Gastroesophageal sphincter (tissue), 4 donors: ENCODE data around the gene MAPK9. TPM values are rescaled to one million over a fixed set of nuclear protein-coding genes. Genes with fewer than 3 reads are reported as not detected.

ENCODE experiments used
- ATAC-seq: fragments of 150-250 bp; one replicate; pipeline ENCODE4 v1.9.1; 2016; ENCODE audit warnings: mild to moderate bottlenecking, moderate library complexity
- H3K27ac ChIP-seq, 4 donors: fragments of 200-600 bp; sonication (generic) in 3 of 4; 1 replicate in 3 of 4; 2 replicates in 1 of 4; pipeline ENCODE4 v1.5.1; 2016 to 2019
- H3K27me3 ChIP-seq: fragments of 200-600 bp; sonication (generic); one replicate; pipeline ENCODE4 v1.5.1; 2019
- H3K36me3 ChIP-seq, 2 donors: fragments of 200-600 bp; sonication (generic); one replicate each; pipeline ENCODE4 v1.5.1; 2019; ENCODE audit warnings: control low read depth in 1 of 2
- H3K4me1 ChIP-seq, 3 donors: fragments of 200-600 bp; sonication (generic); 1 replicate in 2 of 3; 2 replicates in 1 of 3; pipeline ENCODE4 v1.5.1; 2016 to 2019; ENCODE audit warnings: control low read depth in 2 of 3
- H3K4me3 ChIP-seq, 2 donors: fragments of 200-600 bp; sonication (generic); one replicate each; pipeline ENCODE4 v1.5.1; 2019; ENCODE audit warnings: mild to moderate bottlenecking in 1 of 2, moderate library complexity in 1 of 2
- H3K9me3 ChIP-seq, 3 donors: fragments of 200-600 bp; sonication (generic); one replicate each; pipeline ENCODE4 v1.5.1; 2017 to 2019; ENCODE audit warnings: control low read depth in 2 of 3
- EP300 ChIP-seq: sonication (generic); formaldehyde crosslinking; IDR thresholded peaks from one replicate; pipeline ENCODE4 v1.6.1; 2017; ENCODE audit warnings: antibody characterized with exemption, mild to moderate bottlenecking
- POLR2A ChIP-seq, 2 donors: fragments of 450-650 bp; IDR thresholded peaks; one replicate each; pipeline ENCODE4 v1.6.1; 2017; ENCODE audit warnings: antibody characterized with exemption in 2 of 2, mild to moderate bottlenecking in 2 of 2, moderate library complexity in 1 of 2
- POLR2AphosphoS5 ChIP-seq: sonication (generic); formaldehyde crosslinking; IDR thresholded peaks from one replicate; pipeline ENCODE4 v1.6.1; 2017; ENCODE audit warnings: antibody characterized with exemption
- WGBS, 2 donors: methylation state at CpG; one replicate each; pipeline ENCODE4 v1.1.5; 2018; ENCODE audit warnings: low coverage in 1 of 2; 5-methylcytosine and 5-hydroxymethylcytosine counted together
- total RNA-seq, 4 donors: library from RNA; depleted of rRNA; stranded (reverse); fragments of >200 nt; gene quantifications; one replicate each; pipeline ENCODE4 v1.1.0, GENCODE V29; 2016
- TF ChIP-seq, protein P1 (sequence below), 4 experiments: fragments of 200-600 bp in 2 of 4; fragments of 450-650 bp in 2 of 4; sonication (generic) in 1 of 4; IDR thresholded peaks; one replicate each; pipeline ENCODE4 v1.5.1; 2017 to 2019; ENCODE audit warnings: antibody characterized with exemption in 4 of 4, mild to moderate bottlenecking in 2 of 4, moderate library complexity in 2 of 4

The MAPK9 gene
- total RNA-seq, 4 donors from 2014 or later: 25.7 to 43.7 (median 35.7) TPM

DNA sequence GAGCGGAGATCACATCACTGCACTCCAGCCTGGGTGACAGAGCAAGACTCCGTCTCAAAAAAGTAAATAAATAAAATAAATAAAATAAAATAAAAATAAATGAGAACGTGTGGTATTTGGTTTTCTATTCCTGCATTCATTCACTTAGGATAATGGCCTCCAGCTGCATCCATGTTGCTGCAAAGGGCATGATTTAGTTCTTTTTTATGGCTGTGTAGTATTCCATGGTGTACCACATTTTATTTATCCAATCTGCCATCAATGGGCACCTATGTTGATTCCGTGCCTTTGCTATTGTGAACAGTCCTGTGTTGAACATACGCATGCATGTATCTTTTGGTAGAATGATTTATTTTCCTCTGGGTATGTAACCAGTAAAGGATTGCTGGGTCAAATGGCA is 74.1 kb downstream of the MAPK9 start:
- peaks cover 0 to 79% (median 0%) of the 10 kb centered on the region in 3 donors for H3K9me3 ChIP-seq
- no peak overlapping the region for H3K27ac ChIP-seq
- WGBS, 2 donors: 90 to 91% methylated on average over 5 of the region's 5 CpGs
- ATAC-seq: no peak
- peaks cover 0 to 4% (median 0%) of the 10 kb centered on the region in 3 donors for H3K4me1 ChIP-seq
- peaks cover 2% of the 10 kb centered on the region for H3K27me3 ChIP-seq
- H3K36me3 ChIP-seq: no peaks in the 10 kb centered on the region
- H3K4me3 ChIP-seq: no peak overlapping the region
- TF ChIP-seq, protein P1, sequence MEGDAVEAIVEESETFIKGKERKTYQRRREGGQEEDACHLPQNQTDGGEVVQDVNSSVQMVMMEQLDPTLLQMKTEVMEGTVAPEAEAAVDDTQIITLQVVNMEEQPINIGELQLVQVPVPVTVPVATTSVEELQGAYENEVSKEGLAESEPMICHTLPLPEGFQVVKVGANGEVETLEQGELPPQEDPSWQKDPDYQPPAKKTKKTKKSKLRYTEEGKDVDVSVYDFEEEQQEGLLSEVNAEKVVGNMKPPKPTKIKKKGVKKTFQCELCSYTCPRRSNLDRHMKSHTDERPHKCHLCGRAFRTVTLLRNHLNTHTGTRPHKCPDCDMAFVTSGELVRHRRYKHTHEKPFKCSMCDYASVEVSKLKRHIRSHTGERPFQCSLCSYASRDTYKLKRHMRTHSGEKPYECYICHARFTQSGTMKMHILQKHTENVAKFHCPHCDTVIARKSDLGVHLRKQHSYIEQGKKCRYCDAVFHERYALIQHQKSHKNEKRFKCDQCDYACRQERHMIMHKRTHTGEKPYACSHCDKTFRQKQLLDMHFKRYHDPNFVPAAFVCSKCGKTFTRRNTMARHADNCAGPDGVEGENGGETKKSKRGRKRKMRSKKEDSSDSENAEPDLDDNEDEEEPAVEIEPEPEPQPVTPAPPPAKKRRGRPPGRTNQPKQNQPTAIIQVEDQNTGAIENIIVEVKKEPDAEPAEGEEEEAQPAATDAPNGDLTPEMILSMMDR (IDR thresholded peaks at IDR 0.05): no peak
- TF ChIP-seq POLR2AphosphoS5: no peak

DNA sequence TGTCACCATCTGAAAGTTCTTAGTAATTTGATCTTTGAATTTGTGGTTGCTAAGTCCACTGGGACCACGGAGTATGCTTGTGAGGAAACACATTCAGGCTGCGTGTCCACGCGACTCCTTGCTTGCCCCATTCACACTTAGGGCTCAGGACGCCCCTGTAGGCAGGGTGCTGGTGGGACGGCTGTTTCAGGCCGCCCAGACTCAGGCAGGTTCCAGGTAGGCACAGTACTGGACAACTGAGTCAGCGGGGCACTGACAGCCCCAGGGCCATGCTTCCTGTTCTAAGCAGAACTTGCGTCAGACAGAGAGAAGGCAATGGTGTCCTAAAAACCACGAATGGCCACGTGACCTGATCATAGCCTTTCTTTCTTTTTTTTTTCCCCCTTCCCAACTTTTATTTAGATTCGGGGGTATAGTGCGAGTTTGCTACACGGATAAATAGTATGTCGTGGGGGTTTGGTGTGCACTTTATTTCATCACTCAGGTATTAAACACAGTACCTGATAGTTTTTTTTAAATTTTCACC is 75.2 kb downstream of the MAPK9 start:
- peaks cover 0 to 68% (median 0%) of the 10 kb centered on the region in 3 donors for H3K9me3 ChIP-seq
- peaks cover 0 to 7% (median 0%) of the 10 kb centered on the region in 3 donors for H3K4me1 ChIP-seq
- no peak for ATAC-seq
- peaks cover 13% of the 10 kb centered on the region for H3K27me3 ChIP-seq
- WGBS, 2 donors: 94 to 95% methylated on average over 5 to 9 of the region's 15 CpGs
- H3K4me3 ChIP-seq: no peak overlapping the region
- no peaks in the 10 kb centered on the region for H3K36me3 ChIP-seq
- no peak overlapping the region for H3K27ac ChIP-seq
- TF ChIP-seq, protein P1 (IDR thresholded peaks at IDR 0.05): no peak
- TF ChIP-seq POLR2AphosphoS5 (no peak), EP300 (no peak)

DNA sequence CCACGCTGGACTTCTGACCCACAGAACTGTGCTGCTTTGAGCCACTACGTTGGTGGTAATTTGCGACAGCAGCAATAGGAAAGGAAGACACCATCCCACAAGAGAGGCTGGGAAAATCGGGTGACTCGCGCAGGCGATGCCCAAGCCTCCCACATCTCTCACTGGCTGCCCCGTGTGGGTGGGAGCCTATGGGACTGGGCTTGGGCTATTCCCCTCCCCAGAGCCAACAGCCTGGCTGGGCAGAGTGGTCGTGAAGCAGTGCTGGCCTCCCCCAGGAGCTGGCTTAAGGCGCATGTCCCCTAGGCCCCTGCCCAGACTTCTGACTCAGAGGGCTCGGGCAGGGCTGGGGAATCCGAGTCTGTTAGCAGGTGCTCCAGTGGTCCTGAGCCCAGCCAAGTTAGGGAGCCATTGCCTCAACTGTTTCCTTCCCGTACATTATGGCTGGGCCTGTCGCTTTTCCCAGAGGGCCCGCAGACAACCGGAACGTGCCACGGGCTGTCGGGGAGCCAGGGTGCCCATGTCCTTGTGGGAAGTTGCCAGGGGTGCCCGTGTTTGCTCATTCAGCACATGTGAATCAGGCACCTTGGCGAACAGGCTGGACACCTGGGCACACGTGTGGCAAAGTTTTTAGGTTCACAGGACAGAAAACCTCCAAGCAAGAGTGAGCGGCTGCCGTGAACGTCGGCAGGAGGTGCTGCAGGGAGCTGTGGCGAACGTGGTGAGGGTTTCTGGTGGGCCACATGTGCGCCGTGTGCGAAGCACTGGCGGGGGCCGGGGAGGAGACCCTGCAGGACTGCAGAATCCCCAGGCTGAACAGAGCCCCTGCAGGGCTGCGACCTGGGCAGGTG is 75.9 kb downstream of the MAPK9 start:
- Histone ChIP-seq H3K9me3 (peaks cover 0 to 61% (median 0%) of the 10 kb centered on the region in 3 donors), H3K36me3 (no peaks in the 10 kb centered on the region), H3K4me3 (no peak overlapping the region), H3K27ac (no peak overlapping the region), H3K4me1 (peaks cover 0 to 7% (median 0%) of the 10 kb centered on the region in 3 donors), H3K27me3 (peaks cover 20% of the 10 kb centered on the region)
- no peak for ATAC-seq
- 93 to 95% methylated on average over 3 to 4 of the region's 34 CpGs for WGBS, 2 donors
- no peak for TF ChIP-seq POLR2A (IDR thresholded peaks at IDR 0.05)
- no peak for TF ChIP-seq EP300
- TF ChIP-seq, protein P1 (IDR thresholded peaks at IDR 0.05): no peak
- TF ChIP-seq POLR2AphosphoS5: no peak

DNA sequence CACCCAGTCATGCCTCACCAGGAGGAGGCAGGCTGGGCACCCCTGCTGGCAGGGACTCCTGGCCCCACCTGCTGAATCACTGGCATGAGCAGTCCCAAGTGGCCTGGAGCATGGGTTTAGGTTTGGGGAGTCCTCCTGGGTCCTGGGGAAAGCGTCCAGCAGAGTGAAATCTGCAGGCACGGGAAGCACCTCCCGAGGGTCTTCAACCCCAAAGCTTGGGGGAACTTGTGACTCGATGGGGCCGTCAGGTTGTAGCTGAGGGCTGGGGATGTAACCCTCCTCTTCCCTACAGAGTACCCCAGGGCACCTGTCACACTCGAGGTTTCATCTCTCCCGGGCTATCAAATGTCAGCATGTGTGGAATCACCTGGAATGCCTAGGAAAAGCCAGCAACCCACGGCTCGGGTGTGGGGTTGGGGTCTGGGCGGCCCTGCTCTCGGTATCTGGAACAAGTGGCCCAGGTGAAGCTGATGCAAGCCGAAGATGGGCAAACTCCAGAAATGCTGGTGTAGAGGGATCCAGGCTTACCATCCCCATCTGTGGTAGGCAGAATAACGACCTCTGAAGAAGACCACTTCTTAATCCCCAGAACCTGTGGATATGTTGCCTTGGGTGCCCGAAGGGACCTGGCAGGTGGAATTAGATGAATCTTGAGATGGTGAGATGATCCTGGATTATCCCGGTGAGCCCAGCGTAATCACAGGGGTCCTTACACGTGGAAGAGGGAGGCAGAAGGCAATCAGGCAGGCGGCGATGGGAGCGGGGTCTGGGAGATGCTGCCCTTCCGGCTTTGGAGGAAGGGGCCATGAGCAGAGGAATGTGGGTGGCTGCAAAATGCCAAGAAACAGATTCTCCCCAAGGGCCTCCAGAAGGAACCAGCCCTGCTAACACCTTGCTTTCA is 76.8 kb downstream of the MAPK9 start:
- Histone ChIP-seq H3K36me3 (no peaks in the 10 kb centered on the region), H3K9me3 (peaks cover 0 to 52% (median 0%) of the 10 kb centered on the region in 3 donors), H3K4me3 (no peak overlapping the region), H3K4me1 (peaks cover 0 to 7% (median 0%) of the 10 kb centered on the region in 3 donors), H3K27ac (no peak overlapping the region), H3K27me3 (peaks cover 29% of the 10 kb centered on the region)
- WGBS, 2 donors: 90% methylated on average over 9 of the region's 21 CpGs; no CpG with 5 or more reads in 1 of the 2 donors
- ATAC-seq: no peak
- TF ChIP-seq EP300: no peak

DNA sequence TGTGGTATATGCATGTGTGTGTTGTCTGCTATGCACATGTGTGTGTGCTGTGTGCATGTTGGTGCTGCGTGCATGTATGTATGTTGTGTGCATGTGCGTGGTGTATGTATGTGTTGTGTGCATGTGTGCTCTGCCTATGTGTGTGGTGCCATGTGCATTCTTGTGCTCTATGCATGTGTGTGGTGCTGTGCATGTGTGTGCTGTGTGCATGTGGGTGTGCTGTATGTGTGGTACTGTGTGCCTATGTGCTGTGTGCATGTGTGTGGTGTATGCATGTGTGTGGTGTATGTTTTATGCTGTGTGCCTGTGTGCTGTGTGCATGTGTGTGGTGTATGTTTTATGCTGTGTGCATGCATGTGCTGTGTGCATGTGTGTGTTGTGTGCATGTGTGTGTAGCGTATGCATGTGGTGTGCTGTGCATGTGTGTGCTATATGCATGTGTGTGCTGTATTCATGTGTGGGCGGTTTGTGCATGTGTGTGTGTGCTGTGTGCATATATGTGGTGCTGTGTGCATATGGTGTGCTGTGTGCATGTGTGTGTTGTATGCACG is 78.2 kb downstream of the MAPK9 start:
- Histone ChIP-seq H3K27me3 (peaks cover 37% of the 10 kb centered on the region), H3K9me3 (peaks cover 0 to 38% (median 0%) of the 10 kb centered on the region in 3 donors), H3K4me1 (peaks cover 0 to 11% (median 0%) of the 10 kb centered on the region in 3 donors), H3K27ac (no peak overlapping the region), H3K4me3 (no peak overlapping the region), H3K36me3 (no peaks in the 10 kb centered on the region)
- 73 to 100% methylated on average over 1 to 4 of the region's 5 CpGs for WGBS, 2 donors
- TF ChIP-seq POLR2A (IDR thresholded peaks at IDR 0.05): no peak
- TF ChIP-seq, protein P1 (IDR thresholded peaks at IDR 0.05): no peak
- TF ChIP-seq EP300: no peak
- no peak for TF ChIP-seq POLR2AphosphoS5
- ATAC-seq: no peak
